Measurements from ENCODE around the gene ZNF687. TPM values are rescaled to one million over a fixed set of nuclear protein-coding genes. Genes with fewer than 3 reads are reported as not detected.

ZNF687 gene
- total and polyA plus RNA-seq, 2 of the 4 experiments (the other 2 are of a cell fraction) = 5.7 to 10.8 TPM

GRCh38 chr1:151287767-151288500, 5.8 kb downstream of the ZNF687 start:
- Histone ChIP-seq H3K4me1 (ENCODE audit: control insufficient read depth, insufficient read depth, low read length) (peaks cover 5% of the 10 kb centered on the region; the same call in 1 of the 2 replicates), H2AK9ac (replicated peaks; ENCODE audit: low read depth, low read length, poor library complexity) (no peak overlapping the region), H3K23ac (ENCODE audit: low read depth, low read length) (no peak overlapping the region), H4K91ac (ENCODE audit: insufficient read depth, low read depth, low read length) (no peak overlapping the region), H2BK20ac (ENCODE audit: low read depth, low read length) (no peak overlapping the region), H2AK5ac (ENCODE audit: low read depth, low read length) (no peak overlapping the region), H3K4ac (ENCODE audit: low read depth, low read length) (no peak overlapping the region), H4K8ac (ENCODE audit: low read depth in 2 of 2, low read length in 2 of 2) (no peak overlapping the region), H3K9me1 (ENCODE audit: insufficient read depth, low read length) (no peaks in the 10 kb centered on the region), H3K27me3 (ENCODE audit: control insufficient read depth, insufficient read depth, low read length) (no peaks in the 10 kb centered on the region), H3K79me1 (ENCODE audit: low read depth in 1 of 2, low read length in 2 of 2) (peaks cover 16 to 72% of the 10 kb centered on the region in 2 experiments), H2AFZ (replicated peaks; ENCODE audit: low read length, poor library complexity) (no peak overlapping the region), H4K20me1 (ENCODE audit: insufficient read depth, low read length) (peaks cover 39% of the 10 kb centered on the region), H3K4me2 (ENCODE audit: low read depth, low read length) (no peak overlapping the region), H2BK120ac (ENCODE audit: low read depth, low read length) (no peak overlapping the region), H3K56ac (ENCODE audit: extremely low read depth, insufficient read depth, low read length) (no peak overlapping the region), H4K5ac (ENCODE audit: low read depth, low read length) (no peak overlapping the region), H3K36me3 (ENCODE audit: control insufficient read depth, insufficient read depth, low read length) (peaks cover 68% of the 10 kb centered on the region), H3K27ac (ENCODE audit: insufficient read depth, low read length) (no peak overlapping the region), H2BK5ac (ENCODE audit: low read depth, low read length, poor library complexity, severe bottlenecking) (no peak overlapping the region), H3K14ac (replicated peaks; ENCODE audit: low read depth, low read length) (no peak overlapping the region), H2BK15ac (ENCODE audit: low read depth, low read length) (no peak overlapping the region), H3K9me3 (ENCODE audit: control insufficient read depth, insufficient read depth, low read length) (no peaks in the 10 kb centered on the region), H3K18ac (ENCODE audit: low read depth, low read length) (no peak overlapping the region), H3K4me3 (ENCODE audit: insufficient read depth, low read depth, low read length) (no peak overlapping the region), H3K9ac (ENCODE audit: low read depth, low read length) (no peak overlapping the region)
- dilution Hi-C loops (cut with HindIII; ENCODE audit: low sequenced_read_pairs, unreplicated experiment) (no loop called here), intact Hi-C loops (cut with micrococcal nuclease) (no loop called here), in situ Hi-C loops (cut with MboI; ENCODE audit: low sequenced_read_pairs) (no loop called here)
- BruUV-seq (replicated peaks) = no TSS peak
- ChIA-PET POLR2A (ENCODE audit: unreplicated experiment) (no interaction called here), CTCF (no interaction called here)
- ATAC-seq (ENCODE audit: low read depth) (no peak), DNase-seq (no peak)
- TF ChIP-seq, protein P1, sequence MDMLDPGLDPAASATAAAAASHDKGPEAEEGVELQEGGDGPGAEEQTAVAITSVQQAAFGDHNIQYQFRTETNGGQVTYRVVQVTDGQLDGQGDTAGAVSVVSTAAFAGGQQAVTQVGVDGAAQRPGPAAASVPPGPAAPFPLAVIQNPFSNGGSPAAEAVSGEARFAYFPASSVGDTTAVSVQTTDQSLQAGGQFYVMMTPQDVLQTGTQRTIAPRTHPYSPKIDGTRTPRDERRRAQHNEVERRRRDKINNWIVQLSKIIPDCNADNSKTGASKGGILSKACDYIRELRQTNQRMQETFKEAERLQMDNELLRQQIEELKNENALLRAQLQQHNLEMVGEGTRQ (IDR thresholded peaks at IDR 0.05; ENCODE audit: low read depth, low read length) = no peak
- no peak for TF ChIP-seq SMC3 (IDR thresholded peaks at IDR 0.05; ENCODE audit: low read depth, low read length)
- no peak for TF ChIP-seq MXI1 (IDR thresholded peaks at IDR 0.05; ENCODE audit: borderline replicate concordance, low read depth, low read length)
- TF ChIP-seq MAZ (IDR thresholded peaks at IDR 0.05; ENCODE audit: borderline replicate concordance, low read depth, low read length) = no peak
- TF ChIP-seq NFE2L2 (IDR thresholded peaks at IDR 0.05; ENCODE audit: low read depth, low read length) = no peak
- TF ChIP-seq FOS (IDR thresholded peaks at IDR 0.05; ENCODE audit: low read depth, low read length) = no peak
- no peak for TF ChIP-seq RFX5 (IDR thresholded peaks at IDR 0.05; ENCODE audit: low read depth, low read length)
- no peak for TF ChIP-seq RAD21 (IDR thresholded peaks at IDR 0.05; ENCODE audit: low read length)
- TF ChIP-seq CEBPB (IDR thresholded peaks at IDR 0.05; ENCODE audit: low read depth, low read length) = no peak
- TF ChIP-seq CTCF (conservative IDR thresholded peaks at IDR 0.05; ENCODE audit: low read depth, low read length) = no peak
- no peak for TF ChIP-seq POLR2A (IDR thresholded peaks at IDR 0.05; ENCODE audit: low read depth, low read length)
- TF ChIP-seq BHLHE40 (IDR thresholded peaks at IDR 0.05; ENCODE audit: low read depth, low read length) = no peak
- no peak for TF ChIP-seq CHD1 (IDR thresholded peaks at IDR 0.05; ENCODE audit: low read depth, low read length)
- TF ChIP-seq, protein P2, sequence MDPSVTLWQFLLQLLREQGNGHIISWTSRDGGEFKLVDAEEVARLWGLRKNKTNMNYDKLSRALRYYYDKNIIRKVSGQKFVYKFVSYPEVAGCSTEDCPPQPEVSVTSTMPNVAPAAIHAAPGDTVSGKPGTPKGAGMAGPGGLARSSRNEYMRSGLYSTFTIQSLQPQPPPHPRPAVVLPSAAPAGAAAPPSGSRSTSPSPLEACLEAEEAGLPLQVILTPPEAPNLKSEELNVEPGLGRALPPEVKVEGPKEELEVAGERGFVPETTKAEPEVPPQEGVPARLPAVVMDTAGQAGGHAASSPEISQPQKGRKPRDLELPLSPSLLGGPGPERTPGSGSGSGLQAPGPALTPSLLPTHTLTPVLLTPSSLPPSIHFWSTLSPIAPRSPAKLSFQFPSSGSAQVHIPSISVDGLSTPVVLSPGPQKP (IDR thresholded peaks at IDR 0.05; ENCODE audit: borderline replicate concordance, low read depth, low read length) = no peak
- TF ChIP-seq MAFK (IDR thresholded peaks at IDR 0.05; ENCODE audit: low read depth, low read length) = no peak
- no peak for TF ChIP-seq RCOR1 (IDR thresholded peaks at IDR 0.05; ENCODE audit: insufficient replicate concordance, low read length)
- 91% methylated on average over 13 of the region's 22 CpGs; no CpG with 5 or more reads in 1 of the 2 experiments for WGBS, 2 experiments (ENCODE audit: extremely low coverage in 2 of 2, insufficient read length in 1 of 2)

Data from IMR-90 (cell line).